IMR-90 (cell line): ENCODE results near the gene CD96.

ENCODE experiments used
- CEBPB ChIP-seq: IDR thresholded peaks from 2 replicates; pipeline ENCODE4 v1.6.1; 2012; ENCODE audit warnings: low read depth, low read length, improper control_type of control experiment
- CTCF ChIP-seq: conservative IDR thresholded peaks from 2 replicates; pipeline ENCODE4 v1.5.1; 2012; ENCODE audit warnings: mild to moderate bottlenecking, low read depth, low read length, improper control_type of control experiment
- ELK1 ChIP-seq: fragments of 150-350 bp; IDR thresholded peaks from 2 replicates; pipeline ENCODE4 v1.6.1; 2016; ENCODE audit warnings: low read depth, mild to moderate bottlenecking, low read length, moderate library complexity, borderline replicate concordance
- MAFK ChIP-seq: IDR thresholded peaks from 2 replicates; pipeline ENCODE4 v1.6.1; 2012; ENCODE audit warnings: low read depth, low read length, improper control_type of control experiment
- MAZ ChIP-seq: IDR thresholded peaks from 2 replicates; pipeline ENCODE4 v1.6.1; 2012; ENCODE audit warnings: low read depth, mild to moderate bottlenecking, low read length, improper control_type of control experiment, moderate library complexity, borderline replicate concordance
- NFE2L2 ChIP-seq: fragments of 150-350 bp; IDR thresholded peaks from 2 replicates; pipeline ENCODE4 v1.6.1; 2016; ENCODE audit warnings: low read depth, mild to moderate bottlenecking, low read length
- POLR2A ChIP-seq: IDR thresholded peaks from 2 replicates; pipeline ENCODE4 v1.6.1; 2012; ENCODE audit warnings: mild to moderate bottlenecking, low read depth, low read length
- RAD21 ChIP-seq: IDR thresholded peaks from 2 replicates; pipeline ENCODE4 v1.6.1; 2012; ENCODE audit warnings: low read length, improper control_type of control experiment
- RCOR1 ChIP-seq: IDR thresholded peaks from 2 replicates; pipeline ENCODE4 v1.6.1; 2012; ENCODE audit warnings: mild to moderate bottlenecking, low read length, improper control_type of control experiment; ENCODE audit not compliant: insufficient replicate concordance
- RFX5 ChIP-seq: IDR thresholded peaks from 2 replicates; pipeline ENCODE4 v1.8.0; 2012; ENCODE audit warnings: low read depth, mild to moderate bottlenecking, low read length, moderate library complexity
- SMC3 ChIP-seq: fragments of 150-350 bp; IDR thresholded peaks from 2 replicates; pipeline ENCODE4 v1.6.1; 2016; ENCODE audit warnings: low read depth, mild to moderate bottlenecking, antibody characterized with exemption, low read length, moderate library complexity
- USF2 ChIP-seq: fragments of 150-350 bp; IDR thresholded peaks from 2 replicates; pipeline ENCODE4 v1.6.1; 2017; ENCODE audit warnings: mild to moderate bottlenecking, antibody characterized with exemption, low read length, low read depth

- TF ChIP-seq CTCF: no peak
- TF ChIP-seq MAFK: no peak
- TF ChIP-seq NFE2L2: no peak
- no peak for TF ChIP-seq POLR2A
- no peak for TF ChIP-seq RAD21
- no peak for TF ChIP-seq SMC3
- TF ChIP-seq CEBPB: no peak
- TF ChIP-seq RCOR1: no peak
- no peak for TF ChIP-seq MAZ
- no peak for TF ChIP-seq USF2
- TF ChIP-seq RFX5: no peak
- no peak for TF ChIP-seq ELK1
Observed at GRCh38 chr3:111593666-111594065, 51.7 kb downstream of the CD96 start.
